Midbrain (tissue), 1 donor: Measurements from ENCODE around the gene OR4D2.

ENCODE experiments used
- DNase-seq: peaks from one replicate; lab custom pipeline; 2025; lab: John Stamatoyannopoulos, UW

Gene OR4D2

DNA sequence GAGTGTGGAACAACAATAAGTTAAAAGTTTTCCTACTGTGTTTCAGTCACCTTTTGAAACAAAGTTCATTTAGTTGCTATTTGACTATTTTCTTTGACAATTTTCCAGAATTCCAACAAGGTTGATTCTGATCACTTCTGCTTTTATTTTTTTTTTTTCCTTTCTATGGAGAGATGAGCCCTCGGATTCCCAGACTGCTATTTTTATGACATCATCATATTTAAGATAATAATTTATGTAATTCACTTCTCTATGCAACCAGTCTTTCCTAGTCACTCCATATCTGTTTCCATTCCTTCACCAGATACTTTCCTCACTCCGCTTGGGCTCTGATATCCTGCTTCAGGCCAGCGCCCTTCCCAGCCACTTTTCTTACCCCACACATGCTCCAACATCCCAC lies 8.1 kb downstream of the OR4D2 start:
- DNase-seq, result no peak

DNA sequence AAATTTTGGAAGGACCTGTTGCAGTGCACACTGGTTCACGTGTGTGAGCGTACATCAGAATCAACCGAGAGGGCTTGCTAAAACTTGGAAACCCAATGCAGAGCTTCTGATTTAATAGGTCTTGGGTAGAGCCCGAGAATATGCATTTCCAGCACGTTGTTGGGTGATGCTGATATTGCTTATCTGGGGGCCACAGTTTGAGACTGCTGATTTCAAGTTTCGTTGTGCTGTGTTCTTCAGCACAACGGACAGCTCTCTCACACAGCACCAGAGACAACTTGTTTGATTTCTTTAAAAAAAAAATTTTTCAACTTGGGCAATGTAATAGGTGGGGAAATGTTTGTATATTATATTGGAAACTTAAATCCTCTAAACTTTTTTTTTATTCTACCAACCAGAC lies 9.4 kb downstream of the OR4D2 start:
- DNase-seq, result no peak

DNA sequence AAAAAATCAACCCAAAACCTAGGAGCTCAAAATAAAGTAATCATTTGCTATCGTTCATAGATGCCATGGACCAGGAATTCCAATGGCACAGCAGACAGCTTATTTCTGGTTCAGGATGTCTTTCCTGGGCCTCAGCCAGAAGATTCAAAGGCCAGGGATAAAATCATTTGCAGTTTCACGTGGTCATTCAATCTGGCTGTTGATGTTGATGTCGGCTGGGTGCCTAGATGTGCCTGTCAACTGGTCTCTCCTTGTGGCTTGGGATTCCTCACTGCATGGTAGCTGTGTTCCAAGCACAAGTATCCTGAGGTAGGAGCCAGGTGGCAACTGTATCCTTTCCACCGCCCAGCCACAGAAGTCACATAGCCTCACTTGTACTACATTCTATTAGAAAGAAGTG lies 15.0 kb downstream of the OR4D2 start:
- no peak for DNase-seq

DNA sequence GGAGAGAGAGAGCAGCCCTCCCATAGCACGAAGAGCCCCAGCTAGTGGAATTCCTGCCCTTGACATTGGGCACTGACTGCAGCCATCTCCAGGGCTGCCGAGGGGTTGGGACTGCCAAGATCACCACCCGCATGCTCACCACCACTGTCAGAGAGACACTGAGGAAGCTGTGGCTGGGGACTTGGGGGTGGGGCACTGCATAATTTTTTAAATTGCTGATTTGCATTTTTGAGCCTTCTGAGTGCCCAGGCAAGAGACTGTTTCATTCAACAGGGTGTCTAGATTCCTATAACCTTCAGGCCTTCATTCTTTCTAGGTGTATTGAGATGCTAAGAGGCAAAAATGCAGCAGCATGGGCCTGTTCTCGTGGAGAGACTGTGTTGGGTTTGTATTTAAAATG lies 16.7 kb downstream of the OR4D2 start:
- no peak for DNase-seq

DNA sequence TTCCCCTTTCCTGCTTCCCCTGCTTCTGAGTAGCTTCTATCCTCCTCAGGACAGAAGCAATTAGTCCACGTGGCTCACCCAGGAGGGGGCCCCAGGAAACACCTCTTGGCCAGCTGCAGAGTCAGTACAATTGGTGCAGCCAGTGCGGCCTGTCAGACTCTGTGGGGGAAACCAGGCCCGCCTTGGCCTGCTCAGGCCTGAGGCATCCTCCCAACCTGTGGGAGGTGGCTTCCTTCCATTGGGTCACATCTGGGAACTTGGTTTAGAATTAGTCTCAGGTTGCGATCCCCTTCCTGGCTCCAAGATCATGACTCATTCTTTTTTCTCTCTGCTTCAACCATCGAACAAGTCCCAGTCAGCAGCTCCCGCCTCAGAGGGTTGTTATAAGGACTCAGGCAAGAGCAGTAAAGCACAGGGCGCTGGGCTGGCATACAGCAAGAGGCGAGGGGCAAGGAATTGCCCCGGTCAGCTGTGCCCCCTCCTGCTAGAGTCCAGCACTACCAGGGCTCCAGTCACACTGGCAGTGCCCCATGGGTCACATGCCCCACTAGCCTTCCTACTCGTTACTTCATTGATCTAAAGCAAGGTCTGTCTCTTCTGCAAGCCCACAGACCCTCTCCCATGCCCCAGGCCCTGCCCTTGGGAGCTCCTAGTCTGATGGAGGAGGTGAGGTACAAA lies 17.7 kb downstream of the OR4D2 start:
- no peak for DNase-seq

DNA sequence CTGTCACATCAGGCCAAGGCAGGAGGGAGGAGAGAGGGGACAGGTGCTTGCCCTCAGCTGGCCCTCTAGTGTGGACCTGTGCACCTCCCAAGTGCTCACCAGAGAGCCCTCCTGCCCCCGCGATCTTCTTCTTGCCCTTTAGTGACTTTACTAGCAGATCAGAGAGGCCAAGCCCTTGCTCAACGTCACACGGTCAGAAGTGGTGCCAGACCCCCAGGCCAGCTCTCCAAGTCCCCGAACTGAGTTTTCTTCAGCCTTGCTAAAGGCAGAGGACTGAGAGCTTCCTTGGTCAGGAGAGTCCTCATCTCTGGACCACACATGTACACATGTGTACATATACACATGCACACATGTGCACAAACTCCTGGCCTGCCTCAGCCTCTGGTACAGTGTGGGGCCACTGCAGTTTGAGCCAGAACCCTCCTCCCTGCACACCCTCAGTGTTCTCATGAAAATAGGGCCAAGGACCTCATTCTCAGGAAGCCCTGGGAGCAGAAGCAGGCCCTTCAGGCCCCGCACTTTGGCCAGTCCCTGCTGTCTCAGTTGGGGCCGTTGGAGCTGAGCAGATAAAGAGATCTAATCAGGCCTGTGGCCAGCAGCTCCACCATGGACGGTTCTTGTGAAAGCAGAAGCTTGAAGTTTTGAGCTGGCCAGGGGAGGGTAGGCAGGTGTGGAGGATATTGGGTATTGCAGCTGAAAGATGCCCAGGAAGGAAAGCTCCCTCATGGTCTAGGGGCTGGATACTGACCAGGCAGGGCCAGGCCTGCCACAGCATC lies 18.4 kb downstream of the OR4D2 start:
- no peak for DNase-seq

DNA sequence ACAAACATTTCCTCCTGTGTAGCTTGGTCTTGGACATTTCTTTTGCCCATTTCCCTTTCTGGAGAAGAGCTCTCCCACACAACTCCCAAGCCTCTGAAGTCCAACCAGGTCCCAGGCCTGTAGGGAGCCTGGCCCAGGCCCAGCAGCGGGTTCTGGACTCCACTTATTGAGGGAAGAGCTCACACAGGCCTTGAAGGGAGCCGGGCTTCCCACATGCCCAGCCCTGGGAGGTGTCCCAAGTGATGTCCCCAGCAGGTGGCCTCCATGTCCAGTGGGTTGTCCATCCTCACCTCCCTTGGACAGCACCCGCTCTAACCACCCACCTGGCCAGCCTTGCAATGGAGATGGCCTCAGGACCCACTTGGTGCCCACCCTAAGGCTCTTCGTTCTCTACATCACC lies 19.8 kb downstream of the OR4D2 start:
- no peak for DNase-seq

DNA sequence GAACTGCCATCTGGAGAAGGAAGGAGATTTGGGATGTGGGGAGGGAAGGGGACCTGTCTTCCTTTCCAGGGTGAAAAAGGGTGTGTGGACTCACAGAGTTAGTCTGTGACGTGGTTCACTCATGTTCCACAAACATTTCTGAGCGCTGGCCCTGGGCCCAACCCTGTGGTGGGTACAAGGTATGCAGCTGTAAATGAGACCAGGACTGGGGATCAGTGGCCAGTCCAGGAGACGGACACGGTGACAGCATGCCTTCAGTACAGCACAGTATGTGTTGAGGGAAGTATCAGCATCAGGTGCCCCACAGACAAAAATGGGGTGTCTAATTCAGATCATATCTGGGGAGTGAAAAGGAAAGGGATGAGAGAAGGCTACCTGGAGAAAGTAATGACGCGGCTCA lies 20.3 kb downstream of the OR4D2 start:
- DNase-seq, result no peak

DNA sequence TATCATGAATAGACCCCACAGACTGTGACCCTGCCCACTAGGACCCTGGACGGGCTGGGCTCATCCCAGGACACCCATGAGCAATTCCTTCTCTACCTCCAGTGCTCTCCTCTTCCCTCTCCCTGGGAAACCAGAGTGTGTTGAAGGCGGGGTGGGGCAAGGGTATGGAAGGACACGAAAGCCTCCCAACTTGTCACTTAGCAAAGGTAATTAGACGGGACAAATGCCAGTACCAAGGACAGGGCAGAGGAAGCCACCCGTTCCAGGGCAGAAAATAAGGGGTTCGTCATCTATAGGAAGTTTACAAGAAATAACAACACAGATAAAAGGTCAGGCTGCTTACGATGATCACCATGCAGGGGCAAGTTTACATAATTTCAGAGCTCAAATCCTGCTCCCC lies 20.9 kb downstream of the OR4D2 start:
- DNase-seq, result no peak

DNA sequence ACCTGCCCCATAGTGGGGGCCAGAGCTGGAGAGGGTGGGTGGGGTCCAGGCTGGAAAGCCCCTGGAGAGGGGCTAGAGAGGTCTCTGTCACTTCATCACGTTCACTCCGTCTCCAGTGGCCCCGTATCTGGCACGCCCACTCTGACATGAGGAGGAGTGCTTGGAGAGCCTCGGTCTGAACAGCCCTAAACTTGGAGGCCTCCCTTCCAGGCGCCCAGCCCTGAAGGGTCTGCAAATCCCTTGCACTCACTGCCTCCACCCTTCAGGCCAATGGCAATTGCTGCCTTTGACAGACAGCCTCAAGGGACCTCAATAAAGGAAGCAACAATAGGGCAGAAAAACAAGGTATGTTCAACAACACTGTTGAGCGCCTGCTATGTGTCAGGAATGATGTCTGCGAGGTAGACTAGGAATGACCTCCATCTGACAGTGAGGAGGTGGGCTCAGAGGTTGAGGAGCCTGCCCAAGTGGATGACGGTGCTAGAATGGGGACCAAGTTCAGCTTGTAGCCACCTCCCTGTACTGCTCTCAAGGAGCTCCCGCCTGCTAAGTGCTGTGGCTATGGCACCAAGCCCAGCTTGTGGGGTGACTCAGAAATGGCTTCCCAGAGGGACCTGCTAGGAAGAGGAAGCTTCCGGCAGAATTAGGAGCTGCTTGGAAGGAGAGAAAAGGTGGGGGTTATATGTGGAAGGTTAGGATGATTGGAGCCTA lies 22.8 kb downstream of the OR4D2 start:
- no peak for DNase-seq

DNA sequence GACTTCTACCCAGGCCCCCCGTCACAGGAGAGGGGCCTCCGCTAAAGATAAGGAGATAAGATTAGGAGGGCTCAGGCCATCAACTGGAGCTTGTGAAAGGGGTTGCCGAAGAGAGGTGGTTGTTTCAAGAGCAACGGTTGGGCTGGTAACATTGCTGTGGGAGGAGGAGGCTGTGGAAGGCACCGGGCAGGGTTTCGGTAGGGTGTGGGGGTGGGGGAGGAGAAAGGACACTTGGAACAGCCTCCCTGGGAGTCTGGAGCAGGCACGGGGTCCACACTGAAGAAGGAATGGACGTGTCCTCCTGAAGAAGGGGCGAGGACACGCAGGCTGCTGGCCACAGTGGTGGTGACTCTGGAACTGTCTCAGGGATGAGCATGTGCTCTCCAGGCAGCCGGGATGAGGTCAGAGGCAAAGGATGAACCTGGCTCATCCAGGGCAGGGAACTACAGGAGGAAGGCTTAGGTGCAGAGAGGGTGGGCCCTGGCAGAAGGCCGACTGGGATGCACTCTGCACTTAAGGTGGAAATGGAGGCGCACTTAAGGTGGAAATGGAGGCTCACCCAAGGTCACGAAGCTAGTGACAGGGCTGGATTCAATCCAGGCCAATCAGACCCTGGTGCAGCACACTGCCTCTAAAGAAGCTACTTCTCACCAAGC lies 24.6 kb downstream of the OR4D2 start:
- DNase-seq, result no peak

DNA sequence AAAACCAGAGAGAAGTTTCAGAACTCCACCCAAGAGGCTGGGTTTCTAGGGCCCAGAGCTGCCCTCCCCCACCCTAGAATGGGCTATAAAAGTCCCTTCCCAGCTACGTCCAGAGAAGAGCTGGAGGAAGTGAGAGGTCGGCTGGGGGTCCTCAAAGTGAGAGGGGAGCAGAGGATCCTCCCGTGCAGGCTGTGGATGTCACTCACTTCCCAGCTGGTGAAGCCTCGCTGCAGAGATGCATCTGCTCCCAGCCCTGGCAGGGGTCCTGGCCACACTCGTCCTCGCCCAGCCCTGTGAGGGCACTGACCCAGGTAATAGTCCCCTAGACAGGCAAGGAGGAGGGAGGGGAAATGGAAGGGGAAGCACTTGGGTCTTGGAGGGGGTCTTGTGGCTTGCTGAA lies 25.8 kb downstream of the OR4D2 start, which contains the start of gene EPX:
EPX (plus strand) TSS at position 115 of the 400 bp plus-strand sequence; CDS start at position 236, 121 bp downstream.
- no peak for DNase-seq

DNA sequence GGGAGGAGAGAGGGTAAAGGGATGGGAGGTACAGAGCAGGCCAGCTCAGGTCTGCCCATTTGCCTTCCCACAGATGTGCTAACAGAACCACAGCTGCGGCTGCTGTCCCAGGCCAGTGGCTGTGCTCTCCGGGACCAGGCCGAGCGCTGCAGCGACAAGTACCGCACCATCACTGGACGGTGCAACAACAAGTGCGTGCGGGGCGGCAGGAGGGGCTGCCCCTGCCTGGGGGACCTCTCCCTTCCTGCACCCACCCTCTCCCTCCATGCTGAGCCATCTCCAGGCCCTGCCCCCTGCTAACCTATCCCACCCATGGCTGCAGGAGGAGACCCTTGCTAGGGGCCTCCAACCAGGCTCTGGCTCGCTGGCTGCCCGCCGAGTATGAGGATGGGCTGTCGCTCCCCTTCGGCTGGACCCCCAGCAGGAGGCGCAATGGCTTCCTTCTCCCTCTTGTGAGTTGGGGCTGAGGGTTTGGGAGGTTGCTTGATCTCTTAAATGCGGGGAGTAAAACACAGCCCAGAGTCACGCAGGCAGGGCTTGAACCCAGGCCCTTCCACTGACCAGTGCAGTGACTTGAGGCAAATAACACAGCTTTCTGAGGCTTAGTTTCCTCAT lies 27.0 kb downstream of the OR4D2 start:
- no peak for DNase-seq

DNA sequence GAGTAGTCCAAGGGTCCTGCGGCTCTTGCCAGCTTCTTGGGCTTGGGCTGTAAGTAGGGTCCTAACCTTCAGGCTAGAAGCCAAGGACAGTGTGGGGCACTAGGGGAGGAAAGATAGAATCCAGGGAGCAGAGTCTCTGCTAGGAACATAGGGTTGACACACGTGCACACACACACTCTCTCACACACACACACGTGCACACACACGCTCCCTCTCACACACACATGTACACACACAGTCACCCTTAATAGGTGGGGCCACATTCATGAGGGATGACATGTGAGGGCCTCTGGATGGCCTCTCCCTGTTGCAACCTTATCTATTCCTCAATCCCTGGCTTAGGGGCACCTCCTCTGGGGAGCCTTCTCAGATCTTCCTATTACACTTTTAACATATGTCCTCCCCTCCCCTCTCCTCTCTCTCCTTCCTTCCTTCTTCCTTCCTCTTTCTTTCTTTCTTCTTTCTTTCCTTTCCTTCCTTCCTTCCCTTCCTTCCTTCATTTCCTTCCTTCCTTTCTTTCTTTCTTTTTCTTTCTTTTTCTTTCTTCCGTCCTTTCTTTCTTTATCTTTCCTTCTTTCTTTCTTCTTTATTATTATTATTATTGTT lies 28.8 kb downstream of the OR4D2 start:
- no peak for DNase-seq

DNA sequence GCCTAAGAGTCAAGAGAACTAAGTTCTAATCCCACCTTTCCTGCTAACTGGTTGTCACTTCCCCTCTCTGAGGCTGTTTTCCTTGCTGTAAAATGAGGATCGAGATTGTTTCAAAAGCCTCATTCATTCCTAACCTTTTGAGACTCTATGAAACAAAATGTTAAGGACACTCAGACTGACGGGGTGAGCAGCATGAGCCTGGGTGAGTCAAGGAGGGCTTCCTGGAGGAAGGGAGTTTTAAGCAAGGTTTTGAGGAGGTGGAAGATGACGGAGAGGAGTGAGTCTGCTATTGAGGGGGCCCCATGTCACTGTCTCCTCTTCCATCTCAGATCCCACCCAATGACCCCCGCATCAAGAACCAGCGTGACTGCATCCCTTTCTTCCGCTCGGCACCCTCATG lies 29.8 kb downstream of the OR4D2 start:
- DNase-seq, result no peak

DNA sequence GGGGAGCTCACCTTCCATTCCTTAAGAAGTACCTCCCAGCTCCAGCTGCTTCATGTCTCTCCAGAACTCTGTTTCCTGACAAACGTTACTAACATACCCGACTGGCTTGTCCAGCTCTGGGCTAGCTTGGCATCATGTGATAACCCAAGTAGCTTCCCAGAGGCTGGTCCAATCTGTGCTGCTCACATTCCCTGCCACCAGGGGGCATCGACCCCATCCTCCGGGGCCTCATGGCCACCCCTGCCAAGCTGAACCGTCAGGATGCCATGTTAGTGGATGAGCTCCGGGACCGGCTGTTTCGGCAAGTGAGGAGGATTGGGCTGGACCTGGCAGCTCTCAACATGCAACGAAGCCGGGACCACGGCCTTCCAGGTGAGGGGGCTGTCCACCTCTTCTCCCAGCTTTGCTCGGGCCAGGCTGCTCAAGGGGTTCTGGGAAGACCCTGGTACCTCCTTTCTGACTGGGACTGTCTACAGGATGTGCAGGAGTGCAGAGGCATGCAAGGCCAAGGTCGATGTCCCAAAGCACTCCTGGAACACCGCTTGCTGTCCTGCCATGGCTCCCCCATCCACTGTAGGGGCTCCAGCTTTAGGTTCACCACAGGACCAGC lies 33.3 kb downstream of the OR4D2 start:
- DNase-seq, result peak; percentile 1

DNA sequence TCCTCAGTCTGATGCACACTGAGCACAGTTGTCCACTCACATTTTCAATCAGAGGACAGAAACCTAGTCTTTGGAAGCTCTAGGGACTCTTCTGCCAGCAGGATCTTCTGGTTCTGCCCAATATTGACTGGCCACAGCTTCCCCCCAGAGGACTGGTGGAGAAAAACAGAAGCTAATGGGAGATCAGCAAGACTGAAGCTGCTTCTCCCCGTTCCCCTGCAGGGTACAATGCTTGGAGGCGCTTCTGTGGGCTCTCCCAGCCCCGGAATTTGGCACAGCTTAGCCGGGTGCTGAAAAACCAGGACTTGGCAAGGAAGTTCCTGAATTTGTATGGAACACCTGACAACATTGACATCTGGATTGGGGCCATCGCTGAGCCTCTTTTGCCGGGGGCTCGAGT lies 36.1 kb downstream of the OR4D2 start:
- no peak for DNase-seq

DNA sequence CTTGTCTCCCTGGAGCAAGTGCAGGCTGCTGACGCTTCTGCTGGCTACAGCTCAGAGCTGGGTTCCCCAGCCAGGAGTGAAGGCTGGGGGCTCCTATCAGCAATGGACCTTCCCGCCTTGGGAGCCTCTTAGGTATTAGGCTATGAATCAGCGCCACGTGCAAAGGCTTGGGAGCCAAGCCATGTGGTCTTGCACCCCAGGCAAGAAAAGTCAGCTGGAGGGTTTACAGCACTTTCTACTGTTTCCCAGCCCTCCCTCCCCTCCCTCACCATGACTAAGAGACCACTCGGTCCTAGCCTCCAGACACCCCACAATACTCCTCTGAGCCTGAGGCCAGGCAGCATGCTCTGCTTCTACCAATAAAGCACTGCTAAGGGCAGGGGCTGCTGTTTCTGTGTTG lies 38.0 kb downstream of the OR4D2 start:
- DNase-seq, result no peak

DNA sequence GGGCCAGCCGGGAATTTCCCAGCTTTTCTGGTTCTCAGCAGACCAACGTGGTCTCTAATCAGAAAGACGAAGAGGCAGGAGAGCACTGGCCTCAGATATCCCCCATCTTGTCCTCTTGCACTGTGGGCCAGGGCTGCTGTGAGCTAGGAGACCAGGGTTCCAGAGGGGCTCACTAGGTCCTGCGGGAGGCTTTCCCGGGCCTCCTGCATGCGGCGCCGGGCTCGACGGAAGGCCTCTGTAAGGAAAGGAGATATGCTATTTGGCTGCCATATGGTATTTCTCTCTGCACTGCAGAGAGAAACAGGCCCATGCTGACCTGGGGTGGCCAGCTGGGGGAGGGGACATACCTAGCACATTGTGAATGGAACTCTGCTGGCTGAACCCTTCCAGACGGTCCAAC lies 39.2 kb downstream of the OR4D2 start:
- DNase-seq, result no peak

DNA sequence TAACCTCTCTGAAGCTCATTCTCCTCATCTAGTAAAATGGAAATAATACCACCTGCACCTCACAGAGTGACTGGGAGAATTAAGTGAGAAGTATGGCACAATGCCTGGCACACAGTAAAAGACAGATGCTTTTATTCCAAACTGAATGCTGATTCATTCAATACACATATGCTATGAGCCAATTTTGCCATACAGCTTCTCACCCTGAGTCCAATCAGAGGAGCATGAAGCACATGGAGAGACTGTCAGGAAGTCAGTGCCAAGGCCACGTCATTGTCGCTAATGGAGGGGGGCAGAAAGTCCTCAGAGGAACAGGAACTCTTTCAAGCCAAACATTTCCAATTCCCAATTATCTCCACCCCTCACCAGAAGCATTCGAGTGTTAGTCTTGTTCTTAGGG lies 40.7 kb downstream of the OR4D2 start:
- DNase-seq, result no peak

DNA sequence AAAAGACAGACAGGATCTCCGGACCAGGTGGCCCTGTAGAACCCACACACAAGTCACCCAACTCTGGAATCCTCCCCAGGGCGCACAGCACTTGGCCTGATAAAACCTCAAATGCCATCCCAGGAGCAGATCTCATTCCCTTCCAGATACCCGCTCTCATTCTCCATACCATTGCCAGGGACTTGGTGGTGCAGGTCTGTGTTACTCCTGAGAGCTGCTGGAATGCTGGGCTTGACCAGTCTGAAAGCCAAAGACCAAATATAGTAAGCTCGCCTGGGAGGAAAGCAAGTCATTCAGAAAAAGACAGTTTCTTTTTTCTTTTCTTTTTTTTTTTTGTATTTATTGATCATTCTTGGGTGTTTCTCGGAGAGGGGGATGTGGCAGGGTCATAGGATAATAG lies 41.6 kb downstream of the OR4D2 start:
- no peak for DNase-seq
